ENCODE data around the gene SLC37A4. TPM values are rescaled to one million over a fixed set of nuclear protein-coding genes. Genes with fewer than 3 reads are reported as not detected.
A peak's percentile ranks its signal among the peaks of the same experiment; 100 is the strongest.
"Not testable (repeated sequence)": the region's sequence is repeated elsewhere in the genome, so short reads cannot be mapped to it uniquely, and the experiment has no call there.

SLC37A4 gene
- total RNA-seq, 2 experiments from 2014 or later, result 5.2 to 6.6 TPM

DNA sequence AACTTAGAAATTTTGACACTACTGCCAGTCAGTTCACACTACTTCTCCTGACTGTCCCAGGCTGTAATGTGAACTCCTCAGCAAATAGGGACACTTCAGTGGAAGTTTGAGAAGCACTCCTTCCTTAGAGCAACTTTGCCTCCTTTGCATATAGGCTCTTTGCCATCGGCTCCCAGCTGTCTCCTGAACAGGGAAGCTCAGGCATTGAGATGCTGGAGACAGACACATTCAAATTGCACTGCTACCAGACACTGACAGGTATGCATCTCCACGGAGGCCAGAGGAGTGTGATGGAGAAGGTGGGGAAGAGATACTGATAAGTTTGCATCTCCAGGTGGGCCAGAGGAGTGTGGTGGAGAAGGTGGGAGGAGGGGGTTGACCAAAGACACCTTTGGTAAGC lies 10.7 kb downstream of the SLC37A4 start:
- Histone ChIP-seq H3K4me1 (ENCODE audit: insufficient read depth, low read length) (peaks cover 63% of the 10 kb centered on the region), H3K27ac (ENCODE audit: low read depth in 1 of 2, low read length in 2 of 2) (peak overlapping the region in 1 of 2 donors; percentile 36), H3K9me3 (ENCODE audit: control insufficient read depth in 1 of 2, insufficient read depth in 1 of 2, low read length in 2 of 2) (peaks cover 0 to 3% of the 10 kb centered on the region in 2 experiments), H3K36me3 (ENCODE audit: insufficient read depth, low read length) (peaks cover 65% of the 10 kb centered on the region), H3K27me3 (ENCODE audit: control insufficient read depth in 1 of 2, insufficient read depth in 2 of 2, low read length in 2 of 2) (no peaks in the 10 kb centered on the region), H3K4me3 (ENCODE audit: low read length) (peak overlapping the region; percentile 63)
- Mint-ChIP-seq H3K36me3 (ENCODE audit: low read depth) (peaks cover 95% of the 10 kb centered on the region), H3K27me3 (no peaks in the 10 kb centered on the region), H3K4me1 (ENCODE audit: low read depth) (peaks cover 78% of the 10 kb centered on the region), H3K27ac (peak overlapping the region; percentile 99), H3K4me3 (peak overlapping the region; percentile 100), H3K9me3 (no peaks in the 10 kb centered on the region)
- ChIA-PET CTCF (interaction anchor here (1.4 to 2.4 kb wide), 2 partner anchors 10 to 36 kb away, joined by 4 to 13 read pairs; partner anchors contain the start of gene SLC37A4), POLR2A (interaction anchor here (1.0 to 4.9 kb wide), 9 partner anchors 9 to 125 kb away, joined by 3 to 94 read pairs (median 14); partner anchors contain the start of genes C2CD2L, CENATAC, DPAGT1 and HYOU1)
- DNase-seq (no peak), ATAC-seq (ENCODE audit: poor library complexity) (no peak)
- intact Hi-C loops (cut with DNase I, micrococcal nuclease), result loop anchor here (2.0 to 5.0 kb wide), 3 partner anchors 47 to 177 kb away; partner anchors contain the start of genes DPAGT1 (in 2 of the 2) and VPS11 (in 2 of the 2)
- TF ChIP-seq, protein P1, sequence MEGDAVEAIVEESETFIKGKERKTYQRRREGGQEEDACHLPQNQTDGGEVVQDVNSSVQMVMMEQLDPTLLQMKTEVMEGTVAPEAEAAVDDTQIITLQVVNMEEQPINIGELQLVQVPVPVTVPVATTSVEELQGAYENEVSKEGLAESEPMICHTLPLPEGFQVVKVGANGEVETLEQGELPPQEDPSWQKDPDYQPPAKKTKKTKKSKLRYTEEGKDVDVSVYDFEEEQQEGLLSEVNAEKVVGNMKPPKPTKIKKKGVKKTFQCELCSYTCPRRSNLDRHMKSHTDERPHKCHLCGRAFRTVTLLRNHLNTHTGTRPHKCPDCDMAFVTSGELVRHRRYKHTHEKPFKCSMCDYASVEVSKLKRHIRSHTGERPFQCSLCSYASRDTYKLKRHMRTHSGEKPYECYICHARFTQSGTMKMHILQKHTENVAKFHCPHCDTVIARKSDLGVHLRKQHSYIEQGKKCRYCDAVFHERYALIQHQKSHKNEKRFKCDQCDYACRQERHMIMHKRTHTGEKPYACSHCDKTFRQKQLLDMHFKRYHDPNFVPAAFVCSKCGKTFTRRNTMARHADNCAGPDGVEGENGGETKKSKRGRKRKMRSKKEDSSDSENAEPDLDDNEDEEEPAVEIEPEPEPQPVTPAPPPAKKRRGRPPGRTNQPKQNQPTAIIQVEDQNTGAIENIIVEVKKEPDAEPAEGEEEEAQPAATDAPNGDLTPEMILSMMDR (IDR thresholded peaks at IDR 0.05), result no peak

DNA sequence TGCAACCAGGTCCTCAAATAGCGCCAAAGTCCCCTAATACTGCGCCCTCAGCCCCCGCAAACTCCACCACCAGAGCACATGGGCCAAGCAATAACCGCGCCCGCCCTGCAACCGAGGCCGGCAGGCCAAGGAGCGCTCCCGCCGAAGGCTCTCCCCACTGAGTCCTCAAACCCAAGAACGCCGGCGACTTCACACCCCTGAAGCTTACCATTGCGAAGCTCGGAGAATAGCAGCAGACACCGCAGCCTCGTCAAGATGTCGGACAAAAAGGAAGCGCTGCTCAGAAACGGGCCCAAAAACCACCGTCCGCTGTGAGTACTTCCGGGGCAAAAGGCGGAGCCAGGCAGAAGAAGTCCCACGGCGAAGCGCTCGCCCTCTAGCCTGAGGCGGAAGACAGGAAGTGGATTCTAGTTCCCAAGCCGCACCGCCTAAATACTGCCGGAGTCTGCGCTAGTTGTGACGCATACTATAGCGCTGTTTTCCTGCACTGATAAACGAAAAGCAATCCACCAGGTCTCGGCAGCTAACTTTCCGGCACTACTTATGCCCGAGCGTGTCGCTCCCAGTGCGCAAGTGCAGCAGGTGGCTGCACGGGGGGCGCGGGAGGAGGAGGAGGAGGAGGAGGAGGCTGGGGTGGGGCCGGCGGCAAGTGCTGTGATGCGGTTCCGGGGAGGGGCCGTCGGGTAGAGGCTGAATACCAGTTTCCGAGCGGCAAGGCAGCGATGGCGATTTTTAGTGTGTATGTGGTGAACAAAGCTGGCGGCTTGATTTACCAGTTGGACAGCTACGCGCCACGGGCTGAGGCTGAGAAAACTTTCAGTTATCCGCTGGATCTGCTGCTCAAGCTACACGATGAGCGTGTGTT lies 12.4 kb downstream of the SLC37A4 start, which contains the start of the genes RPS25 and TRAPPC4:
TSS of gene RPS25 (minus strand) at position 270 of the 865 bp plus-strand sequence. CDS start at position 211, 59 bp downstream.
TSS of gene TRAPPC4 (plus strand) at position 693 of the 865 bp plus-strand sequence. CDS start at position 723, 30 bp downstream.
- TF ChIP-seq, protein P1 (IDR thresholded peaks at IDR 0.05), result no peak
- DNase-seq (peak; percentile 92 to 99 (median 94)), ATAC-seq (ENCODE audit: poor library complexity) (peak; percentile 83)
- H3K27me3 ChIP-seq (ENCODE audit: control insufficient read depth in 1 of 2, insufficient read depth in 2 of 2, low read length in 2 of 2), result no peaks in the 10 kb centered on the region
- H3K27ac Mint-ChIP-seq, result peak within 1 kb of the TSS; percentile 99
- peak within 1 kb of the TSS; percentile 63 for H3K4me3 ChIP-seq (ENCODE audit: low read length)
- H3K36me3 ChIP-seq (ENCODE audit: insufficient read depth, low read length), result peaks cover 62% of the 10 kb centered on the region
- H3K9me3 Mint-ChIP-seq, result no peaks in the 10 kb centered on the region
- peaks cover 62% of the 10 kb centered on the region for H3K4me1 Mint-ChIP-seq (ENCODE audit: low read depth)
- H3K36me3 Mint-ChIP-seq (ENCODE audit: low read depth), result peaks cover 94% of the 10 kb centered on the region
- POLR2A ChIA-PET, result interaction anchor here (0.5 to 4.9 kb wide), 36 partner anchors 10 to 446 kb away, joined by 3 to 94 read pairs (median 4); partner anchors contain the start of genes ARCN1, C2CD2L, CBL and CENATAC
- CTCF ChIA-PET, result interaction anchor here (0.9 to 2.4 kb wide), 5 partner anchors 10 to 47 kb away, joined by 3 to 13 read pairs (median 4); partner anchors contain the start of gene SLC37A4
- no peaks in the 10 kb centered on the region for H3K27me3 Mint-ChIP-seq
- H3K27ac ChIP-seq (ENCODE audit: low read depth in 1 of 2, low read length in 2 of 2), result peak within 1 kb of the TSS; percentile 93
- H3K4me1 ChIP-seq (ENCODE audit: insufficient read depth, low read length), result peaks cover 58% of the 10 kb centered on the region
- peak within 1 kb of the TSS; percentile 100 for H3K4me3 Mint-ChIP-seq
- intact Hi-C loops (cut with DNase I, micrococcal nuclease), result loop anchor here (1.0 to 5.0 kb wide), 6 partner anchors 12 to 179 kb away; partner anchors contain the start of genes CENATAC (in 2 of the 2), DPAGT1 (in 2 of the 2), SLC37A4 (in 2 of the 2) and VPS11 (in 2 of the 2)
- H3K9me3 ChIP-seq (ENCODE audit: control insufficient read depth in 1 of 2, insufficient read depth in 1 of 2, low read length in 2 of 2), result peaks cover 0 to 3% of the 10 kb centered on the region in 2 experiments

DNA sequence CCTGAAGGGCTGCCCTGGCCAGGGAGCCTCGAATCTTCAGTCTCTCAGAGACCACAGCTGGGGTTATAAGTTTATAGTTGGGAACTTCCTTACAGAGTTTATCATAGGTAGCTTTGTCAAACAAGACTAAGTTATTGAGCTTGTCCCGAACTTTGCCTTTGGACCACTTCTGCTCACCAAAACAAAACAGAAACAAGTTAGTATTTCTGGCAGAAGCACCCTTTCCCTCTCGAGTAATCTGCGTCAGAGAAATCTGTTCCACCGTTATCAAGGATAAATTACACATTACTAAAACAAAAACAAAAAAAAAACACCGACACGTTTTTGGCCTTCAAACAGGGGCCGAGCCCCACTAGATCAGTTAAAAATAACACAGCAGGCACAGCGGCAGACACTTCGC lies 13.3 kb downstream of the SLC37A4 start:
- ATAC-seq (ENCODE audit: poor library complexity); H3K9me3 Mint-ChIP-seq; H3K9me3 ChIP-seq (ENCODE audit: control insufficient read depth in 1 of 2, insufficient read depth in 1 of 2, low read length in 2 of 2); H3K27me3 Mint-ChIP-seq; H3K27me3 ChIP-seq (ENCODE audit: control insufficient read depth in 1 of 2, insufficient read depth in 2 of 2, low read length in 2 of 2): not testable (repeated sequence)
- peaks cover 55% of the 10 kb centered on the region for H3K4me1 ChIP-seq (ENCODE audit: insufficient read depth, low read length)
- H3K36me3 ChIP-seq (ENCODE audit: insufficient read depth, low read length), result peaks cover 61% of the 10 kb centered on the region
- H3K27ac Mint-ChIP-seq, result peak overlapping the region; percentile 99
- intact Hi-C loops (cut with DNase I, micrococcal nuclease), result loop anchor here in 1 of 2 experiments (5.0 kb wide), 1 partner anchor 180 kb away; no protein-coding TSS in a partner anchor
- peak overlapping the region; percentile 93 for H3K27ac ChIP-seq (ENCODE audit: low read depth in 1 of 2, low read length in 2 of 2)
- peaks cover 67% of the 10 kb centered on the region for H3K4me1 Mint-ChIP-seq (ENCODE audit: low read depth)
- peaks cover 95% of the 10 kb centered on the region for H3K36me3 Mint-ChIP-seq (ENCODE audit: low read depth)
- ChIA-PET POLR2A (interaction anchor here (0.6 to 4.9 kb wide), 9 partner anchors 10 to 445 kb away, joined by 3 to 74 read pairs (median 4); partner anchors contain the start of genes ARCN1 and CENATAC), CTCF (interaction anchor here (2.3 kb wide), 1 partner anchor 21 kb away, joined by 7 read pairs; no protein-coding TSS in a partner anchor)
- DNase-seq, result peak in 1 of 14 experiments; percentile 30
- peak overlapping the region; percentile 63 for H3K4me3 ChIP-seq (ENCODE audit: low read length)
- H3K4me3 Mint-ChIP-seq, result peak overlapping the region; percentile 100
